Osteocyte (in vitro differentiated cells): ENCODE data around the gene TCF3. TPM values are rescaled to one million over a fixed set of nuclear protein-coding genes. Genes with fewer than 3 reads are reported as not detected.

Source experiments
- DNase-seq: peaks from one replicate; pipeline ENCODE4 v3.0.0; 2021; ENCODE audit warnings: mixed read lengths; ENCODE audit not compliant: unreplicated experiment; ENCODE audit errors: extremely low spot score
- H3K27ac Mint-ChIP-seq: one replicate; pipeline ENCODE4 v1.8.0; 2021; ENCODE audit warnings: mild to moderate bottlenecking, mixed read lengths; ENCODE audit not compliant: unreplicated experiment
- H3K27me3 Mint-ChIP-seq: one replicate; pipeline ENCODE4 v1.8.0; 2021; ENCODE audit warnings: mixed read lengths; ENCODE audit not compliant: unreplicated experiment
- H3K36me3 Mint-ChIP-seq: one replicate; pipeline ENCODE4 v1.8.0; 2021; ENCODE audit warnings: mixed read lengths; ENCODE audit not compliant: unreplicated experiment
- H3K4me1 Mint-ChIP-seq: one replicate; pipeline ENCODE4 v1.8.0; 2021; ENCODE audit warnings: mixed read lengths; ENCODE audit not compliant: unreplicated experiment
- H3K4me3 Mint-ChIP-seq: one replicate; pipeline ENCODE4 v1.8.0; 2021; ENCODE audit warnings: mild to moderate bottlenecking, moderate library complexity, mixed read lengths; ENCODE audit not compliant: unreplicated experiment
- H3K9me3 Mint-ChIP-seq: one replicate; pipeline ENCODE4 v1.8.0; 2021; ENCODE audit warnings: mixed read lengths; ENCODE audit not compliant: unreplicated experiment
- CTCF ChIP-seq: fragments of 200-600 bp; sonication (generic); IDR thresholded peaks from 2 replicates; pipeline ENCODE4 v1.5.0; 2021; ENCODE audit warnings: antibody characterized with exemption, mild to moderate bottlenecking, moderate library complexity
- total RNA-seq: library from RNA; stranded (reverse); gene quantifications from 2 replicates; pipeline ENCODE4 v1.2.1, GENCODE V29; 2021

Gene TCF3
- total RNA-seq, 1 donor from 2014 or later: 180 TPM

GRCh38 chr19:1619094-1619439 is 33.3 kb downstream of the TCF3 start:
- no peak for DNase-seq
- peaks cover 27% of the 10 kb centered on the region for H3K36me3 Mint-ChIP-seq
- no peak for TF ChIP-seq CTCF
- H3K9me3 Mint-ChIP-seq: no peaks in the 10 kb centered on the region
- H3K27me3 Mint-ChIP-seq: no peaks in the 10 kb centered on the region
- no peak overlapping the region for H3K27ac Mint-ChIP-seq
- no peaks in the 10 kb centered on the region for H3K4me1 Mint-ChIP-seq
- no peak overlapping the region for H3K4me3 Mint-ChIP-seq

- Mint-ChIP-seq H3K9me3 (no peaks in the 10 kb centered on the region), H3K36me3 (peaks cover 28% of the 10 kb centered on the region), H3K4me1 (no peaks in the 10 kb centered on the region), H3K4me3 (no peak overlapping the region), H3K27me3 (no peaks in the 10 kb centered on the region), H3K27ac (no peak overlapping the region)
- no peak for DNase-seq
- peak; percentile 34 for TF ChIP-seq CTCF
Measured at GRCh38 chr19:1618157-1619093, 34.0 kb downstream of the TCF3 start.

- Mint-ChIP-seq H3K27ac (no peak overlapping the region), H3K4me3 (no peak overlapping the region)
- TF ChIP-seq CTCF: no peak
Measured at GRCh38 chr19:1616875-1617274, 35.5 kb downstream of the TCF3 start.

GRCh38 chr19:1616396-1616795 is 36.0 kb downstream of the TCF3 start:
- H3K4me1 Mint-ChIP-seq: no peaks in the 10 kb centered on the region
- H3K27ac Mint-ChIP-seq: no peak overlapping the region
- no peak for DNase-seq
- H3K36me3 Mint-ChIP-seq: peaks cover 25% of the 10 kb centered on the region
- no peak overlapping the region for H3K4me3 Mint-ChIP-seq
- H3K9me3 Mint-ChIP-seq: no peaks in the 10 kb centered on the region
- no peak for TF ChIP-seq CTCF
- H3K27me3 Mint-ChIP-seq: no peaks in the 10 kb centered on the region

More at GRCh38 chr19:1616875-1617274, 35.5 kb downstream of the TCF3 start:
- Mint-ChIP-seq H3K4me1 (no peaks in the 10 kb centered on the region), H3K36me3 (peaks cover 25% of the 10 kb centered on the region), H3K27me3 (no peaks in the 10 kb centered on the region), H3K9me3 (no peaks in the 10 kb centered on the region)
- no peak for DNase-seq

GRCh38 chr19:1615156-1615765 is 37.2 kb downstream of the TCF3 start:
- Mint-ChIP-seq H3K36me3 (peaks cover 28% of the 10 kb centered on the region), H3K4me3 (no peak overlapping the region), H3K27me3 (no peaks in the 10 kb centered on the region)

More at GRCh38 chr19:1615156-1615765, 37.2 kb downstream of the TCF3 start:
- DNase-seq: no peak
- H3K27ac Mint-ChIP-seq: no peak overlapping the region
- no peak for TF ChIP-seq CTCF
- no peaks in the 10 kb centered on the region for H3K4me1 Mint-ChIP-seq
- no peaks in the 10 kb centered on the region for H3K9me3 Mint-ChIP-seq
